Measurements from ENCODE around the gene PLA2G5.
"Not testable (repeated sequence)": the region's sequence is repeated elsewhere in the genome, so short reads cannot be mapped to it uniquely, and the experiment has no call there.

PLA2G5 gene

GRCh38 chr1:20069874-20070273 is at the start of gene PLA2G5:
Gene PLA2G5, plus strand, starts transcription at chr1:20070194. Its CDS starts 14,637 bp downstream, at chr1:20084831.
- no peak for DNase-seq

- no peak for DNase-seq
Measured at GRCh38 chr1:20028125-20028524, 41.9 kb upstream of the PLA2G5 start.

DNA sequence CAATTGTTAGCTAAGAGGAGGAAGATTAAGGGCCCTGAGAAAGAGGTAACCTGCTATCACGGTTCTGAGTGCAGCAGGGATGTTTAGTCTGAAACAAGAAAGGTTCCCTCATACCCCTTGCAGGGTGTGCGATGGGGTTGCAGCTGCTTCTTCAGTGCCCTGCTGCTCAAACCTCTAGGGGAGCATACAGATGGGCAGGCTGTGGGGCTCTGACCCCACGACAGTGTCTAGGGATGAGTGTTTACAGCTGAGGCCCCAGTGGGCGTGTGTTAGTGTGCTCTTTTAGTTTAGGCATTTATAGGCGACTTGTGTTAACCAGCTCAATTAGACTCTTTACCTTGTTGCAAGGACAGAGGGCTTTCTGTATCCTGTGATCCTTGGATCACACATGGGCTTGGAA is 41.3 kb upstream of the PLA2G5 start:
- no peak for DNase-seq

DNA sequence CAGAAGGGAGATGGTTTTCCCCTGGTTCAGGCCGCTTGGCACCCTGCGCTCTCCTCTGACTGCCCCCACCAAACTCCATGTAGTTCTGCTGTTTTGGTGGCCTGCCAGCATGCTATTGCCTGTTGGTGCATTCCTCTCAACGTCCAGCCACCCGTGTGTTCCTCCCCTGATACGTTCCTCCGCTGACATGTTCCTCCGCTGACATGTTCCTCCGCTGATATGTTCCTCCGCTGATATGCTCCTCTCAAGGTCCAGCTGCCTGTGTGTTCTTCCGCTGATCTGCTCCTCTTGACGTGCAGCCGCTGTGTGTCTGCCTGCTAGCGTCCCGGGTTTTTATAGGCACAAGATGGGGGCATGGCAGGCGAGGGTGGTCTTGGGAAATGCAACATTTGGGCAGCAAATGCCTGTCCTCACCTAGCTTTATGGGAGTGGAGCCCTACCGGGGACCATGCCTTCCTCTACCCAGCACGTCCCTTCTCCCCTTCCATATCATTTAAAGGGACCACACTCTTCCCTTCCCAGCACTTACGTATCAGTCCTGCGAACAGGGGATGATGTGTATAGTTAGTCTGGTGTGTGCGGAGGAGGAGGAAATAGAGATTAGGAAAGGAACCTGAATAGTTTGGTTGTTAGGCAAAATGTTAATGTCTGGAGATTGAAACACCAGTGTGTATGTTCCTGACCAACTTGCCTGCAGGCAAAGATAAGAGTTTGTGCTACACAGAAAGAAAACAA is 40.6 kb upstream of the PLA2G5 start:
- DNase-seq = no peak

DNA sequence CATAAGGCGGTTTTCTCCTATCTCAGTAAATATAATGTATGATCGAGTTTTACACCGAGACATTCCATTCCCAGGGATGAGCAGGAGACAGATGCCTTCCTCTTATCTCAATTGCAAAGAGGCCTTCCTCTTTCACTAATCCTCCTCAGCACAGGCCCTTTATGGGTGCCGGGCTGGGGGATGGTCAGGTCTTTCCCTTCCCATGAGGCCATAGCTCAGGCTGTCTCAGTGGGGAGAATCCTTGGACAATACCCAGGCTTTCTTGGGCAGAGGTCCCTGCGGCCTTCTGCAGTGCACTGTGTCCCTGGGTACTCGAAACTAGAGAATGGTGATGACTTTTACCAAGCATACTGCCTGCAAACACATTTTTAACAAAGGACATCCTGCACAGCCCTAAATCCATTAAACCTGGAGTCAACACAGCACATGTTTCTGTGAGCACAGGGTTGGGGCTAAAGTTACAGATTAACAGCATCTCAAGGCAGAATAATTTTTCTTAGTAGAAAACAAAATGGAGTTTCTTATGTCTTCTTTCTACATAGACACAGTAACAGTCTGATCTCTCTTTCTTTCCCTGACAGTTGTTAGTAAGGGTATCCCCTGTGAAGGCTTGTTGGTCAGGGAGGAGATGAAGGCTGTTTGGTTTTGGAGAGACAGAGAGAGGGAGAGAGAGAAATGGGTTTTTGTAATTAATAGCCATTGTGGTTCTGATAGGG is 39.4 kb upstream of the PLA2G5 start:
- DNase-seq = not testable (repeated sequence)

DNA sequence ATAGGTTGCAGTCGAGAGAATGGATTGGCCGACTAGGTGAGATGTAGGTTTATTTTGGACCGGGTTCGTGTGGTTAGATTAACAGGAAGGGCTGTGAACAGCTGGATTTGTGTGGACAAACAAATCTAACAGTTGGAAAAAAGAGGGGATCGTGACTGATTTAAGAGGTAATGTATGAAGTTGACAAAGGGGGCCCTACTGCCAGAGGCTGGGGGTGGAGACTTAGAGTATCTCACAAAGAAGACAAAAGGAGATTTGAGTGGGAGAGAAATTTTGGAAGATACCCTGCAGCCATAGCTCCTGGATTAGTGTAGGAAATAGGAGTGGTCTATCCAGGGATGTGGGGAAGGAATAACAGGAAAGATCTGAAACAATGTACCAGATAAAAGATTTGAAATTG is 38.8 kb upstream of the PLA2G5 start:
- DNase-seq = no peak

GRCh38 chr1:20031836-20032235 is 38.2 kb upstream of the PLA2G5 start:
- DNase-seq = no peak

DNA sequence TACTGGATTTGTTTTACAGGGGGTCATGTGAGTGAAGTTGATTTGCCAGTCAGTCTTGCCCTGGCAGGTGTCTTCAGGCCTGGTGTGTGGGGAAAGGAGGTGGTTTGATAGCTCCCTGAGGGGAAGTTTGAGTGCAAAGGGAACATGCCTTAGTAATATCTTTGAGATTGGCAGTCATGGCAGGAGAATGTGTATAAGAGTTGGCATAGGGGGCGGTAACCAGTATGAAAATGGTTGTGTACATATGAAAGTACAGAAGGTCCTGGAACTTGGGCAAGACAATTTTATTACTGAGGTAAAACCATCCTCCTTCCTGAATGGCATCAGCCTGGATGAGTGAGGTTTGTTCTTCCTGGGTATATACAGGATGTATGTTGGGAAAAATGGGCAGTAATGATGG is 37.6 kb upstream of the PLA2G5 start:
- no peak for DNase-seq

DNA sequence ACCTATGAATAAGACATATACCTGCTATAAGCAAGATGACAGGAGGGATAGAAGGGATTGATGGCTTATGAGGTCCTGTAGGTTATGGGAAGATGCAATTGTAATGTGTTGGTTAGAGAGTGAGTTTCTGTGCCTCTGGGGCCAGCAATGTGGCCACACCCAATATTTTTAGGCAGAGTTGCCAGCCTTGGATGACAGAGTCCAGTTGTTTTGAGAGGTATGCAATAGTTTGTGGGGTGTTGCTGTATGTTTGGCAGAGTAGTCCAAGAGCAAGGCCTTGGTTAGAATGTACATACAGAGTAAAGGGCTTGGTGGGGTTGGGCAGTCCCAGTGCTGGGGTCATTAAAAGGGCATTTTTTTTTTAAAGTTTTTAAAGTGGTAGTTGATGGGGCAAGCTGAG is 36.6 kb upstream of the PLA2G5 start:
- no peak for DNase-seq

DNA sequence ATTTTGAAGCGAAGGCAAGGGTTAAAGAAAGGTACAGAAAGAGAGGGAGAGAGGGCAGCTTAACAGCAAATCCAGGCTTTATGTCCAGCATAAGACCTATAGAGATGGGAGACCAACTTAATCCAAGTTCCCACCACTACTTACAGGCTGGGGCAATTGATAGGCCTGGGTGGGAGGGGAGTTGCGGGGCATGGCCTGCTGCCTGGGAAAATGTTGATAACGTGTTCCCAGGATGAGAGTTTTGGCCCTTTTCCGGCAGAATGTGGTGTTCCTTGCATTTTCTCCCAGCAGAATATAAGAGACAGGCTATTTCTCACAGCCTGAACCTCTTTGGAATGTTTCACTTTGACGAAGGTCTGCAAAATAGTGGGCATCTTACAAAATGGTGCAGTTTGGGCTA is 34.9 kb upstream of the PLA2G5 start:
- DNase-seq = no peak

DNA sequence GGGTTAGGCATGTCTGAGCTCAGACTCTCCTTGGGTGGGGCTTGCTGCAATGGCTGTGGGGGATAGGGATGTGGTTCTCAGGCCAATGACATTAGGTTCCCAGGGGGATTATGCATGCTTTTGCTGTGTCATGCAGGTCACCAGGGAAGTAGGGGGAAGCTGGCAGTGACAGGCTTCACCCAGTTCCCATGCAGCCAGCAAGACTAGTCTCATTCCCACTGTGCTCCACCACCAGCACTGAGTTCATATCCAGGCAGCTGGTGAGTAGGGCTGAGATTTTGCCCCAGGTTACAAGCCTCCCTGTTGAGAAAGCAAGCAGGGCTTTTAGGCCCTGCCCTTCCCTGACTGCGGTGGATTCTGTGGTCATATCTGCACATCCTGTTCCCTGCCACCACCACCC is 32.1 kb upstream of the PLA2G5 start:
- no peak for DNase-seq

DNA sequence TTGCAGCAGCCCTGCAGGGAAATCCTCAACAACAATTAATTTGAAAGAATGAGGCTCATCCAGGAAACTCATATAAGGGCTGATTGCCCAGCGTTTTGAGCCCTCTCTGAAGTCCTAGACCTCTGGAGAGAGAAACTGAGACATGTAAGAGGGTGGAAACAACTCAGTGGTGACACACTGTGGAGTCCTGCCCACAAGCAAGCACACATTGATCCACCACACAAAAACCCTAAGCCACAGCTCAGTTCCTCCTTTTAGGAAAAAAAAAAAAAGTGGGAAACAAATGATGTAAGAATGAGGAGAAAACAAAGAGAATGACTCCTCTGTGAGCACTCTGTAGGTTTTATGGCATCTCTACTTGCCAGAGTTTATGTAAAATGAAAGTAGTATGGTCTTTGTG is 22.9 kb upstream of the PLA2G5 start:
- DNase-seq = no peak

GRCh38 chr1:20048563-20048962 is 21.4 kb upstream of the PLA2G5 start:
- DNase-seq = no peak

DNA sequence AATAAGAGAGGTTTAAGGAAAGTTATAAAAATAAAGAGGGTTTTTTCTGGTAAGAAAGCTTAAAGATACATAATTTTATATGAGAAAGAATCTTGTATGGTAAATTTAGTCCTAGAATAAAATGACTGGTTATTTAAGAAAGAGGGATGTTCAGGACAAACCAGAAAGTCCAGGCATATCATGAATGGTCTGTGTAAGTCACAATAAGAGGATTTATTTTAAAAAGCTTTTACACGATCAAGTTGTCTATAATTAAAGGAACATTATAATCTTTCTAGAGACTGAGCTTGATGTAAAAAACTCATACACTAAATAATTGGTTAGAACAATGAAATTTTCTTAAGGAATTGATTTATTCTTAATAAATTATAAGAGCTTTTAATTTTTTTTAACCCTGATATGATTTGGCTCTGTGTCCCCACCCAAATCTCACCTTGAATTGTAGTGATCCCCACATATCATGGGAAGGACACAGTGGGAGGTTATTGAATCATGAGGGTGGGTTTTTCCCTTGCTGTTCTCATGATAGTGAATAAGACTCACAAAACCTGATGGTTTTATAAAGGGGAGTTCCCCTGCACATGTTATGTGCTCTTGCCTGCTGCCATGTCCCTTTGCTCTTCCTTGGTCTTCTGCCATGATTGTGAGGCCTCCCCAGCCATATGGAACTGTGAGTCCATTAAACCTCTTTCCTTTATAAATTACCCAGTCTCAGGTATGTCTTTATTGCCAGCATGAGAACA is 20.8 kb upstream of the PLA2G5 start:
- not testable (repeated sequence) for DNase-seq

DNA sequence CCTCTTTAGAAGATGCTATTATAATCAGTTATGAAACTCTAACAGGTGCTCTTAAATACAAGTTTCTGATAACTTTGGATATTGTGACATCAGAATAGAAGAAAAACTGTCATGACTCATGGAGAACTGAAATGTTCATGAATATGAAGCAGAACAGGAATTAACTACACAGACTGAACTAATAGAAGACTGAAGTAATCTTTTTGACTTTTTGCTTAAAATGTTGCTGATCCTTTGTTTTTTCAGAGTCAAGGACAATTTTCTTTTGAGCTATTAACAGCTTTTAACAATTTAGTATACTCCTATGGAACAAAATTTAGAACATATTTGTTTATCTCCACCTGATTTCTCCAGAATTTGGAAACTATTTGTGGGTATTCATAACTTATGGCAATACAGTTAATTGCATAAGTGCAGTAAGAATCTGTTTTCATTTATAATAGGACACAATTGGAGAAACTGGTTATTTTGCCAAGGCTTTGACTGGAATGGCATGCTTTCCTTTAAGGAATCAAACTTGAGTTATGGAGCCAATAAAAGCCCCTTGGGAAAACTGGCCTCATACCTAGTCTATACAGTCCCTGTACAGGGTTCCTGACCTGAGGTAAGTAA is 18.7 kb upstream of the PLA2G5 start:
- DNase-seq = no peak

- DNase-seq = no peak
Measured at GRCh38 chr1:20052386-20052785, 17.6 kb upstream of the PLA2G5 start.

DNA sequence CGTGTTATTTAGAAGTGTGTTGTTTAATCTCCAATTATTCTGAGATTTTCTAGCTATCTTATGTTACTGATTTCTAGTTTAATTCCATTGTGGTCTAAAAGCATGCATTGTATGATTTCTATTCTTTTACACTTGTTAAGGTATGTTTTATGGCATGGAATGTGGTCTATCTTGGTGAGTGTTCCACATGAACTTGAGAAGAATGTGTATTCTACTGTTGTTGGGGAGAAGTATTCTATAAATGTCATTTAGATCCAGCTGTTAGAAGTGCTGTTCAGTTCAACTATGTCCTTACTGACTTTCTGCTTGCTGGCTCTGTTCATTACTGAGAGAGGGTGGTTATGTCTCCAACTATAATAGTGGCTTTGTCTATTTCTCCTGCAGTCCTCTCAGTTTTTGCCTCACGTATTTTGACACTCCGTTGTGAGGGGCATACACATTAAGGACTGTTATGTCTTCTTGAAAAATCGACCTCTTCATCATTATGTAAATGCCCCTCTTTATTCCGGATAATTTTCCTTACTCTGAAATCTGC is 12.0 kb upstream of the PLA2G5 start:
- no peak for DNase-seq

GRCh38 chr1:20058531-20058930 is 11.5 kb upstream of the PLA2G5 start:
- no peak for DNase-seq

DNA sequence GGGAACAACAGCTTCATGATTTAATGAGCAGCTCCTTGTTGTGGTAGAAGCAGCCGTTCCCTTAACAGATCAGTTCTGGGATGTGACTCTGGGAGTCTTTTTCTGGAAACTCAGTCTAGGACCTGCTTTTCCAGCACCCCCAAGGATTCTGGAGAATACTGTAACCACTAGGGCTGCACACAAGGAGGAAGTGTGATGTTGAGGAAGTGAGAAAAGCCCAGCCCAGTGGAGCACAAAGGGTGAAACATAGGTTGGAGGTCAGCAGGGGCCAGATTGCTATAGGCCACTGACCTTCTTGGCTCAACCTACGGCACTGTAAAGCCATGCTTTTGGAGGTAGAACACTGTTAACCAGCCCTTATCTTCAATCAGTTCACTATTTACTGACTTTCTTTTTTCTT is 10.1 kb upstream of the PLA2G5 start:
- no peak for DNase-seq

DNA sequence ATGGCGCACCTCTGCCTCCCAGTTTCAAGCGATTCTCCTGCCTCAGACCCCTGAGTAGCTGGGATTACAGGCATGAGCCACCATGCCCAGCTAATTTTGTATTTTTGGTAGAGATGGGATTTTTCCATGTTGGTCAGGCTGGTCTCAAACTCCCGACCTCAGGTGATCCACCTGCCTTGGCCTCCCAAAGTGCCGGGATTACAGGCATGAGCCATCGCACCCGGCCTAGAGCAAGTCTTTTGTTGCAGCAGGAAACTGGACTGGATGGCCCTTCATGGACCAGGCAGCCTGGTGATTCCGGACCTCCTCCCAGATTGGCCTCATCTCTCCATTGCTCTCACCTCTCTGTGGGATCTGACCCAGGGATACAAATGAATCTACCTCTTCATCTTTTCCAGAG is 9.2 kb upstream of the PLA2G5 start:
- not testable (repeated sequence) for DNase-seq

- DNase-seq = no peak
Measured at GRCh38 chr1:20061866-20062265, 8.1 kb upstream of the PLA2G5 start.

DNA sequence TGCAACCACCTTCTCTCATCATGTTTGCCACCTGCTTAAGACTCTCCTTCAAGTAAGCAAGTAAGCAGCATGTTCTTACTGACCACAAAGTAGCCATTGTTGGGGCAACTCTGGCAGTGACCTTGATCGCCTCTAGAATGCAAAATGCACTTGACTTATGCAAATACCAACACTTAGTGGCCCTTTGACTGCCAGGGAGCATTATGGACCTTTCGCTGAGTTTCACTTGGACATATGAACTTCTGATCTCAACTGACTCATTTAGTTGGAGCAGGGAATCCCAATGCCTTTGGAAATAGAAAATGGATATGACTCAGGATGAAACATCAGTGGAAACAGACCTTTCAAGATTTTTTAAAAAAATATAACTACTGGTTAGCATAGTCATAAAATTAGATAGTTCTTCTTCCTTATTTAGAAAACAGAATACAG is 6.1 kb upstream of the PLA2G5 start:
- DNase-seq = no peak

GRCh38 chr1:20068722-20069121 is 1.3 kb upstream of the PLA2G5 start:
- DNase-seq = no peak

All from NCI-H1417 (cell line).